ENCODE data around the gene MARK3.
"Not testable (repeated sequence)": the region's sequence is repeated elsewhere in the genome, so short reads cannot be mapped to it uniquely, and the experiment has no call there.

The MARK3 gene

GRCh38 chr14:103385152-103385928 is at the start of gene MARK3:
Gene MARK3 (plus strand): TSS chr14:103385415. CDS start chr14:103386030, 615 bp downstream.
- peak; percentile 95 for DNase-seq (ENCODE audit: low read depth)

- DNase-seq (ENCODE audit: low read depth), result no peak
Observed at GRCh38 chr14:103336191-103336590, 49.0 kb upstream of the MARK3 start.

- no peak for DNase-seq (ENCODE audit: low read depth)
Observed at GRCh38 chr14:103337794-103338193, 47.4 kb upstream of the MARK3 start.

GRCh38 chr14:103339561-103339960 is 45.7 kb upstream of the MARK3 start:
- DNase-seq (ENCODE audit: low read depth), result no peak

GRCh38 chr14:103340480-103341212 is 44.6 kb upstream of the MARK3 start:
- DNase-seq (ENCODE audit: low read depth), result no peak

GRCh38 chr14:103341250-103342129 is 43.7 kb upstream of the MARK3 start:
- DNase-seq (ENCODE audit: low read depth), result no peak

GRCh38 chr14:103343164-103343879 is 41.9 kb upstream of the MARK3 start:
- no peak for DNase-seq (ENCODE audit: low read depth)

GRCh38 chr14:103343905-103344797 is 41.1 kb upstream of the MARK3 start:
- DNase-seq (ENCODE audit: low read depth), result no peak

GRCh38 chr14:103346286-103346685 is 38.9 kb upstream of the MARK3 start:
- DNase-seq (ENCODE audit: low read depth), result no peak

GRCh38 chr14:103347091-103347815 is 38.0 kb upstream of the MARK3 start:
- DNase-seq (ENCODE audit: low read depth), result no peak

GRCh38 chr14:103348154-103348553 is 37.1 kb upstream of the MARK3 start:
- no peak for DNase-seq (ENCODE audit: low read depth)

GRCh38 chr14:103349982-103350381 is 35.2 kb upstream of the MARK3 start:
- no peak for DNase-seq (ENCODE audit: low read depth)

GRCh38 chr14:103353362-103353761 is 31.9 kb upstream of the MARK3 start:
- DNase-seq (ENCODE audit: low read depth), result no peak

GRCh38 chr14:103354141-103354540 is 31.1 kb upstream of the MARK3 start:
- DNase-seq (ENCODE audit: low read depth), result no peak

- no peak for DNase-seq (ENCODE audit: low read depth)
Observed at GRCh38 chr14:103356024-103356682, 29.1 kb upstream of the MARK3 start.

GRCh38 chr14:103357552-103357951 is 27.7 kb upstream of the MARK3 start:
- not testable (repeated sequence) for DNase-seq (ENCODE audit: low read depth)

GRCh38 chr14:103360548-103360947 is 24.7 kb upstream of the MARK3 start:
- DNase-seq (ENCODE audit: low read depth), result no peak

- no peak for DNase-seq (ENCODE audit: low read depth)
Observed at GRCh38 chr14:103361867-103362266, 23.3 kb upstream of the MARK3 start.

- DNase-seq (ENCODE audit: low read depth), result no peak
Observed at GRCh38 chr14:103362780-103363179, 22.4 kb upstream of the MARK3 start.

All from stimulated activated CD8-positive, alpha-beta memory T cell treated with anti-CD3 and anti-CD28 coated beads, Interleukin-12 subunit alpha, Interleukin-12 subunit beta, amount 100 ng/mL, for 4 hours (primary cell).